Activated naive CD4-positive, alpha-beta T cell treated with anti-CD3 and anti-CD28 coated beads, Interleukin-2, amount 50 U/mL, for 72 hours (primary cell): ENCODE results near the gene CADPS. TPM values are rescaled to one million over a fixed set of nuclear protein-coding genes. Genes with fewer than 3 reads are reported as not detected.

Experiments
- ATAC-seq, 2 donors: fragments of 150-1000 bp; cut with Tn5 transposase; 2 replicates each; pipeline ENCODE4 v1.10.0; 2021; ENCODE audit warnings: mild to moderate bottlenecking in 2 of 2, moderate library complexity in 2 of 2
- DNase-seq, 2 donors: peaks; one replicate each; pipeline ENCODE4 v3.0.0; 2021 to 2022; ENCODE audit warnings: low spot score in 2 of 2
- H3K27ac Mint-ChIP-seq, 2 donors: one replicate each; pipeline ENCODE4 v1.8.0; 2022; ENCODE audit warnings: mild to moderate bottlenecking in 2 of 2, mixed read lengths in 2 of 2
- H3K36me3 Mint-ChIP-seq, 2 donors: one replicate each; pipeline ENCODE4 v1.8.0; 2022; ENCODE audit warnings: mixed read lengths in 2 of 2
- H3K9me3 Mint-ChIP-seq, 2 donors: one replicate each; pipeline ENCODE4 v1.8.0; 2022; ENCODE audit warnings: mixed read lengths in 2 of 2
- total RNA-seq, 2 donors: library from RNA; stranded (reverse); gene quantifications; one replicate each; pipeline ENCODE4 v1.2.3, GENCODE V29; 2022

The CADPS gene
- total RNA-seq, 2 donors from 2014 or later: not detected

DNA sequence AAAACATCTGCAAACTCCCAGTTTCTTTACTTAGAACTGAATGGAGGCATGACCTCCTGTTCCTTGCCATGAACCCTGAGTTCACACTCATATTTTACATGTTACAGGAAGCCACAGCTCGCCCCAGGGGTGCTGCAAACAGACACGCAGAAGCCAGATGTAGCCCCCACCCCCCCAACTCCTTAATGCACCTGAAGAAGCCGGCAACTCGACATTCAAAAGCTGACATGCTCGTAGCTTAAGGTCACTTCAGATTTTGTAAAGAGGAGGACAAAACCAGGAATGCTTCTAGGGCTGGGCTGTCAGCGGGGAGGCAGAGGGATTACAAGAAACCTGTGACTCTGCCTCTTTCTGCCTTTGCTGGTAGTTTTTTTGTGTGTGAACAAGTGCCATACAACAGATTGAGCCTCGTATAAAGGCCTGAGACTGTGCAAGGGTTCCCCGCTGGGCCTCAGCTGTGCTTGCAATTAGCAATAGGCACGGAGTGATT lies 459.9 kb downstream of the CADPS start:
- H3K27ac Mint-ChIP-seq: no peak overlapping the region
- no peak for DNase-seq
- ATAC-seq: no peak
- no peaks in the 10 kb centered on the region for H3K36me3 Mint-ChIP-seq
- no peaks in the 10 kb centered on the region for H3K9me3 Mint-ChIP-seq

DNA sequence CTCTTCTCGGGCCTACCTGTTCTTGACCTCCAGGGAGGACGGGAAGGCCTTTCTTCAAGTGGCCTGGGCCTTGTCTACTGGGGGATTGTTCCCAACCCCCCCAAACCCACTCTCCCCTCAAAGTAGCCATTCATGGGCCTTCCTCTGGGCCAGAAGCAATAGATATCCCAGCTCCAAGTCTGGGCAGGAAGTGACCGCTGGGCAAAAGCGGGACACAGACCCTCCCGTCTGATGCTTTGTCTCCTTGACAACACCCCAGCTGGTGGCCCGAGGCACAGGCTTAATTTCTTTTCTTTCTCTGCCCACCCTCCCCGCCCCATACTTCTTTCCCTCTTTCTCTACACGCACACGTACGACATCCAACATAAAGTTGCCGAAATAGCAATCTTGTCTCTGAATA lies 460.4 kb downstream of the CADPS start:
- no peaks in the 10 kb centered on the region for H3K36me3 Mint-ChIP-seq
- no peaks in the 10 kb centered on the region for H3K9me3 Mint-ChIP-seq
- DNase-seq: no peak
- ATAC-seq: no peak
- no peak overlapping the region for H3K27ac Mint-ChIP-seq

DNA sequence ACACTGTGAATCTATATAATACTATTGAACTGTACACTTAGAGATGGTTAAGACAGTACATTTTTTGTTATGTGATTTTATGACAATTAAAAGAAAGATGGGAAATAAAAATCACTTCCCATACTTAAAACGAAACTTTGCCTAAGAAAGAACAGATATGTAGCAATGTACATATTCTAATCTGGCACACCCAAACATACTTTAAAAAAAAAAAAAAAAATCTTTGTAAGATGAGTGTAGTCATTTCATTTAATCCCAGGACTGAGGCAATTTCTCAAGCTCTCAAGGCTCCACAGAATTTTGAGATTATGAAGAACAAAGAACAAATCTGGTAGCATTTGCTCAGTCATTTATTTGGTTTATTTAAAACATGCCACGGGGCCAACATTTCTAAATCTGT lies 461.5 kb downstream of the CADPS start:
- ATAC-seq (no peak), DNase-seq (no peak)
- no peaks in the 10 kb centered on the region for H3K9me3 Mint-ChIP-seq
- no peaks in the 10 kb centered on the region for H3K36me3 Mint-ChIP-seq
- no peak overlapping the region for H3K27ac Mint-ChIP-seq

DNA sequence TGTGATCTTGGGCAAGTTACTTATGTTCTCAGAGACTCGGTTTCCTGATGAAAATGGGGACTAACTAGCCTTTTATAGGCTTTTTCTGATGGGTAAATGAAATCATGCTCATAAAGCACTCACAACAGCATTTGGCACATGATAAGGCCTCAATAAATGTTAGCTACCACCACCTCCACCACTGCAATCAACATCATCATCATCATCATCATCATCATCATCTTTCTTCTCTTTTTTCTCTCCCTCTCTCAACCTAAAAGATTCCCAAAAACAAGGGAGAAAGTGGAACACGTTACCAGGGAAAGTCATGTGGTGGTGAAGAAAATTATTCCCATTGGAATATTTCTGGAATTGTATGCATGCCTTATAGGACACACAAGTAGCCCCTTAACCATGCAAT lies 468.3 kb downstream of the CADPS start:
- ATAC-seq: no peak
- DNase-seq: no peak
- Mint-ChIP-seq H3K27ac (no peak overlapping the region), H3K36me3 (no peaks in the 10 kb centered on the region), H3K9me3 (no peaks in the 10 kb centered on the region)

DNA sequence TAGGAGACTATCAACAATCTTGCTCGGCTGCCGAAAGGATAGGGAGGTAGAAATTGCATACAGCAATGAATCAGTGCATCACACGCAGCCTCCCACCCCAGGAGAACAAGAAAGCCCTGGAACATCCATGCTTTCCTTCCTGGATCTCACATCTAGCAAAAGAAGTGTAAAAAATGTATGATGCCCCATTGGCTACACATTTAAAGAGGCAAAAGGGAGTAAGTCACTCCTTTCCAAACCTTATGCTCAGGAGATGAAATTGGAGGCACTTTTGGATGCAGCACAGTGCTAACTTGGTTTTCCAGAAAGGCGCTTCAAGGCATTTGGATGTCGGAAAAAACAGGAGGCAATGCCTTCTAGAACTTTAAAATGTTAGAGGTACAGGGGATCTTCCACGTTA lies 469.6 kb downstream of the CADPS start:
- Mint-ChIP-seq H3K9me3 (no peaks in the 10 kb centered on the region), H3K27ac (no peak overlapping the region), H3K36me3 (no peaks in the 10 kb centered on the region)
- no peak for DNase-seq
- ATAC-seq: no peak

DNA sequence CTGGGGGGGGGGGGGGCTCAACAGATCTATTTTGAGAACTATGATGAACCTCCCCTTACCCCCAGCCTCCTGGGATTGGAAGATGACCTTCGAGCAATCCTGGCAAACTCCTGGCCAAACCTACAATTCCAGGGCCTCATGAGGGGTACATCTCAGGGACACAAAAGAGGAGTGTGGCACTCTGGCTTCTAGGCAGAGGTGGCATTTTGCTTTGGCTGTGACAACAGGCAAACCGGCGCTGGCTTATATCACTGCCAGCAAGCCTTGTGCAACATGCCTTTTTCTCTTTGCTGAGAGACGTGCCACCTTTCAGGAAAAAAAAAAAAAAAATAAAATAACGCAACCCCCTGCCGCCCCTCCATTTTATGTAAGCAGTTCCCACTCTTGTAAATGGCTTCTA lies 470.1 kb downstream of the CADPS start:
- ATAC-seq: no peak
- no peaks in the 10 kb centered on the region for H3K36me3 Mint-ChIP-seq

DNA sequence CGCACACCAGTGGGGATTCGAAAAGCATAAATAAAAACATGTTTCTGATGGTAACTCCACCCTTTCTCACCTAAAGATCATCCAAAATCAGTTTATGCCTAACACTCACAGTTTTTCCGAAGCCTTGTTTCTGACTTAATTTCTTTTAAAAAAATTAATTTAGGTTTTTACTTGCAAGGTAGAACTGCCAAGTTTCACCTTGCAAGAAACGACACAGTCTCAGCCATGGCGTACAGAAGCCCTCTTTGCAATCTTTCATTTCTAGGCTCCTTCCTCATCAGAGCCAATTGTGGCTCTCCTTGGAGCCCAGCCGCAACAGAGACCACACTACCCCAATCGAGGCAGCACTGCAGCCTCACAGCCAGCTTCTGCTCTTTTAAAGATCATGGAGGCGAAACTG lies 470.9 kb downstream of the CADPS start:
- H3K36me3 Mint-ChIP-seq: no peaks in the 10 kb centered on the region
- no peak overlapping the region for H3K27ac Mint-ChIP-seq
- H3K9me3 Mint-ChIP-seq: peaks cover 0 to 2% of the 10 kb centered on the region in 2 donors

More for the DNA sequence above, 470.1 kb downstream of the CADPS start:
- DNase-seq: no peak
- Mint-ChIP-seq H3K9me3 (no peaks in the 10 kb centered on the region), H3K27ac (no peak overlapping the region)

DNA sequence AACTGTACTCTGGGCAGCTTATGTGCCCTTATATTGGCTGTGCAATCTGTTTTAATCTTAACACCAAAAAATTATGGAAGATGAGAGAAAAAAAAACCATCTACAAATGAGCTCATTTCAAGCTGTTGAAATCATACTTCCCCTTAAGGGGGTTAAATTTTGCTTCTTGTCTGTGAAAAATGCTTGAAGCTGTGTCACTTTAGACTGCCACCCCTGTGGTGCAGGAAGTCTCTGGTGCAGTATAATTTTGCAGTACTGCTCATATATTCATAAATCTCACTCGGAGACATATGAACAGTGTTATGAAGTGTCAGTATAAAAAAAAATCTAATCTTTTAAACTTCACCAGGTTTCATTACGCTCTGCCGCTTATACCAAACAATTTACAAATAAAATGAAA lies 471.5 kb downstream of the CADPS start:
- Mint-ChIP-seq H3K36me3 (no peaks in the 10 kb centered on the region), H3K27ac (no peak overlapping the region), H3K9me3 (peaks cover 0 to 4% of the 10 kb centered on the region in 2 donors)
- no peak for ATAC-seq
- DNase-seq: no peak

More for the DNA sequence above, 470.9 kb downstream of the CADPS start:
- no peak for DNase-seq
- no peak for ATAC-seq

DNA sequence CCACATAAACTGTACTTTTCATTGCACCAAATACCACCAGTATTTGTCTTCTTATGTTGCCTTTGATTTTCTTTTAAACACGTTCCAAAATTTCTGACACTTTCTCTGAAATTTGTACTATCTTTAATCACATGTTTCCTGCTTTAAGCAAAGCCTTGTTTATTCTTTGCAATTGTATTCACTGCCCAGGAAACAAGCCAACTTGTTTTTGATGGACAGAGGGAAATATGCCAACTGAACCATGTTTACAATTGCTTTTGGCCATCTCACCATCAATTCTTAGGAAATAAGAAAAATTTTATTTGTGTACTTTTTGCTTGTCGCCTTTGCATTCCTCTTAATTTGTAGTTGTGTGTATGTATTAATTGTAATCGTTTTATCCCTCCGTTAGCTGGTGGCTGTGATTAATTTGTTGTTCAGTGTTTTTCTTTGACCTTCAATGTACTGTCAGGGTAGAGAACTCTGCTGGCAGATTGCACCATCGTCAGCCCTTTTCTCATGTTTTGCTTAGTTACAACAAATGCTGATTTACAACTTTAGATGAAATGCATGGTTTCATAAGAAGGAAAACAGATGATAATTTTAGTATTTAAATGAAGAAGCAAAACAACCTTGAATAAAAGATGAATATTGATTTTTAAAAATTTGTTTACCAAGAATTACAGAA lies 482.5 kb downstream of the CADPS start:
- Mint-ChIP-seq H3K9me3 (peaks cover 0 to 10% of the 10 kb centered on the region in 2 donors), H3K27ac (no peak overlapping the region), H3K36me3 (peaks cover 0 to 5% of the 10 kb centered on the region in 2 donors)
- no peak for DNase-seq
- ATAC-seq: no peak

DNA sequence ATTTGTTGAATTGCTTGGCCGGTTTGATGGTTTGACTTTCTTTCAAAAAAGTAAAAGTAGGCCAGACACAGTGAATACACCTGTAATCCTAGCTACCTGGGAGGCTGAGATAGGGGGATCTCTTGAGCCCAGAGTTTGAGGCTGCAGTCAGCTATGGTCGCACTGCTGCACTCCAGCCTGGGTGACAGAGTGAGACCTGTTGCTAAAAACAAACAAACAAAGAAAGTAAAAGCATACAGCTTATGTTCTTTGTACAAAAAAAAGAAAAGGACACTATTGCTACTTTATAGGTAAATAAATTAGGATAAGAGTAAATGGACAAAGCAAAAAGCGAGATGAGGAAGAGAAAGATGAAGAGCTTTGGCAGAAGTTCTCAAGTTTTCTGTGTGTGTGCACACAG lies 488.0 kb downstream of the CADPS start:
- peaks cover 0 to 5% of the 10 kb centered on the region in 2 donors for H3K36me3 Mint-ChIP-seq
- H3K27ac Mint-ChIP-seq: no peak overlapping the region
- no peak for ATAC-seq
- H3K9me3 Mint-ChIP-seq: peaks cover 0 to 7% of the 10 kb centered on the region in 2 donors
- no peak for DNase-seq

DNA sequence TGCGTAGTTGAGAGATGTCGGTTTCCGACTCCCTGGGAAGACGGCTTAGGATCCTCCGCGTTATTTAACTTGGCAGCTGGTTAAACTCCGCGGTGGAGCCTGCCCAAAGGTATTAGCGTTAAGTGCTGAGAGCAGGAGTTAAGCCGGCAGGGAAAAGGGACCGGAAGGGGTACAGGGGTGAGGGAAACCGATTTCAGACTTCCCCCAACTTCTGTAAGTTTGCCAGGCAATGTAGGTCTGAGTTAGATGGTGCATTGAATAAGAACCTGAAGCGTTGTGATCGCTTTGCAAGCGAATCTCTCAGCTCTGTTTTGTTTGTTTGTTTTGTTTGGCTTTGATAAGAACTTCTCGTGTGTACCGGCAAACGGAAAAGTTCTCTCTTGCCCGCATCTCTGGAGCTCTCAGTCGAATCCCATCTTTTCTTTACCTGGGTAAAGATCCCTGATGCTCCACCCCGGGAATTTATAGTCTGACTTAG lies 495.9 kb downstream of the CADPS start:
- H3K9me3 Mint-ChIP-seq: no peaks in the 10 kb centered on the region
- DNase-seq: no peak
- no peak for ATAC-seq
- peaks cover 0 to 13% of the 10 kb centered on the region in 2 donors for H3K36me3 Mint-ChIP-seq
- no peak overlapping the region for H3K27ac Mint-ChIP-seq

DNA sequence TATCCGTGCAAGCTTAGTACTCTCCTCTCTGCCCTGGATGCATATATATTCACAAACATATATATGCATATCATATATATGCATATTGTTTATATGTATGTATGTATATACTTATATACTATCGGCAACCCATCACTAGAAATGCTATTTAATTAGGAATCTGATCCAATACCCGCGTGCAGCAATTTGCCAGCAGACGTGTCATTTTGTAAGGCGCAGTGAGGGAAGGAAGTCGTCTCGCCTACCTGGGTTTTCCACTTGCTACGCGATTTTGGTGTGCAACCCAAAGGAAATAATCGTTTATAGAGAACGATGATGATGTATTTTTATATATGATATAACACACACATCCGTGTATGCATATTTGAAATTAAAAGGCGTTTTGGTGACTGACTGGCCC lies 496.3 kb downstream of the CADPS start:
- no peak overlapping the region for H3K27ac Mint-ChIP-seq
- DNase-seq (no peak), ATAC-seq (no peak)
- H3K36me3 Mint-ChIP-seq: peaks cover 0 to 13% of the 10 kb centered on the region in 2 donors
- H3K9me3 Mint-ChIP-seq: no peaks in the 10 kb centered on the region

DNA sequence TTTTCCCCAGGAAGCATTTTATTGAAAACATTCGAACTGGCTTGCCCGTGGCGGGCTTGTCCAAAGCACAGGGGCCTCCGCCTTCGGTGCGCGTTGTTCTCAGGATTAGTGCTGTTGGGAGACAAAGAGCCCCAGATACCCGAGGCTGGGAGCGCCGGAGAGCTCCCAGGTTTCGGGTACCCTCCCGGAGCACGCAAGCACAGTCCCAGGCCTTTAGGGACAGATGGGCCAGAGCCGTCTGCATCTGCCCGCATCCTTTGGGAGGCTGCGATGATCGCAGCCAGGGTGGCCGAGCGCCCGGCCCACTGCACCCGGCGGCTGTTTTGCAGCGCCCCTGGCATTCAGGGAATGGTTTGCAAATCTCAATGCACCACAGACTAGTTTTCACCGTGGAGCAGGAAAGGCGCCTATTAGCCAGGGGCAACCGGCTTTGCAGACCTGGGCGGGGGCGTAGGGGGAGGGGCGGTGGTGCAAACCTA lies 496.9 kb downstream of the CADPS start:
- no peak for ATAC-seq
- H3K9me3 Mint-ChIP-seq: no peaks in the 10 kb centered on the region
- DNase-seq: no peak
- peaks cover 0 to 13% of the 10 kb centered on the region in 2 donors for H3K36me3 Mint-ChIP-seq
- no peak overlapping the region for H3K27ac Mint-ChIP-seq

DNA sequence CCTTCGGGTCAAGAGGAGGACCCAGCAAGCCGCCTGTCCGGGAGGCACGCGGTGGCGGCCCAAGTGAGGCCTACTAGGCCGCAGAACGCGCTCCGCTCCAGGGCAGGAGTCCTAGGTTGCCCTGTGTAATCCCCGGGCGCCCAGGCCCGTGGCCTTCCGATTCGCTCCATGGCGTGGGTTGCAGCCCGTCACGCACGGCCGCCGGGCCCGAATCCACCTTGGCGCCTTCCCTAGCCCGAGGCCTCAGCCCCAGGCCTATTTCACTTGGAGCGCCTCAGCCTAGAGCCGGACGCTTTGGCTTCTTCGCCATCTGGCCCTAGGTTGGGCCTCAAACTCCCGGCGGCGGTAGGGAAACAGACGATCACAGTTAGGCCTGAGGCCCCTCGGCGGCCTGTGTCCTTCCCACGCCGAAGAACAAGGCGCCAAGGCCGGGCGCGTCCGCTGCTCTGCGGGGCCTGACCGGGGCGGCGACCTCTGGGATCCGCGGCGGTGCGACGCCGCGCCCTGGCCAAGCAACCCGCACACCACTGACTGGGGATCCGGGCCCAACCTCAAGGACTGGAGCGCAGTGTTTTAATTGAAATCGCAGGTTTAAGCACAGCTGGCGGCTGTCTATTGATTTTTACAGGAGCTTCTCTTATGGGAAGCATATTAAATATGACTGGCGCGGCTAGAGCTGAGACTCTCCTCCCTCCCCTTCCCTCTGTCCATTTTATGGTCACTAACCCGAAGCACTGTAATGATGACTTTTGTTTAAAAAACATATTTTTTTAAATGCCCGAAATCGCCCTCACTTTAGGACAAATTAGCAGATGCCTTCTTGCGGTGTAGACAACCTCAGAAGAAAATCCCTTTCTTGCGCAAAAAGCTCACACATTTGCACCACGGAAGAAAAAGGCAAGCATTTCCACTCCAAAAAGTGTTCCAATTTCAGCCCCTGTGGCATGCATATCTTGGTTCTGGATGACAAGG lies 498.0 kb downstream of the CADPS start:
- no peak for ATAC-seq
- no peaks in the 10 kb centered on the region for H3K9me3 Mint-ChIP-seq

DNA sequence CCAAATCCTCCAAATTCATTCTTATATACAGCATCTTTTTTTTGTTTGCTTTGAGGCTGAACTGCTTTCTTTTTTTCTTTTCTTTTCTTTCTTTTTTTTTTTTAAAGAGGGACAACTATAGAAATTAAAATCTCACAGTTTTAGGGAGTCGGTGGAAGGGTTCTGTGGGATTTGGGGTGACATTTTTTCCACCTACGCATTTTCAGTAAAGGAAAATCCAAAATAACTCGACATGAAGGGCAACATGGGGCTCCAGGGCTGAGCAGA lies 498.8 kb downstream of the CADPS start:
- no peaks in the 10 kb centered on the region for H3K9me3 Mint-ChIP-seq

More for the DNA sequence above, 498.0 kb downstream of the CADPS start:
- Mint-ChIP-seq H3K36me3 (peaks cover 0 to 13% of the 10 kb centered on the region in 2 donors), H3K27ac (no peak overlapping the region)
- no peak for DNase-seq

DNA sequence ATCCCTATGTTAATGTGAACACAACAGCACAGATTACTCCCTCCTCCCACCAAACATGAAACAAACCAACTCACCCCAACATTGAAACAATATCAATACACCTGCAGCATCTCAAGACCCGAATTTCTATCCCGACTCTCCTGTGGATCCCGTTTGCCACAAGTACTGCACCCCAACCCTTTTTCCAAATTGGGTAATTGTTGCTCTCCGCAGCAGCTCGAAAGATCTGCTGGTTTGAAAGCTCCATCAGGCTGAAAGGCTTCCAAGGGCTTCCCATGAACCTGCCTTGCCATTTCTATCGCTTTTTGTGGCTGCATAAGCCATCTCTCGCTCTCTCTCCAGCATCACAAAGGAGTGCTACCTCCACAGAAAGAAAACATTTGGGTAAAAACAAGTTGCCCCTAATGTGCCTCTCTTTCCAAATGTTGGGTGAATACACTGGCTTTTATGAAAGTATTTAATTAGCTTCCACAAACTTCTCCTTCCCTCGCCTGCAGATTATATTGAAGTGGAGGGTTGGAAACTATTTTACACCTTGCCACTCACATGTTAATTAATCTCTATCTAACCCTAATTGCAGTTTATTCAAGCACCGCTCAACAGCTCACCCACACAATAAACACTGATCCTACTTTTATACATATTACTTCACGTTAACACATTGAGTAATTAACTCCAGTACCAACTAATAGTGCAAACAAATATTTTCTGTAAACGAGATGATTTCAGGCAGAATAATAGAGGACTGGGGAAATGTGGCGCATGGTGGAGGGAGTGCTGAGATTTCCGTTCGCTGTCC lies 499.4 kb downstream of the CADPS start:
- ATAC-seq (no peak), DNase-seq (no peak)
- Mint-ChIP-seq H3K36me3 (peaks cover 6 to 13% of the 10 kb centered on the region in 2 donors), H3K27ac (no peak overlapping the region), H3K9me3 (no peaks in the 10 kb centered on the region)

More for the DNA sequence above, 498.8 kb downstream of the CADPS start:
- ATAC-seq: no peak
- DNase-seq: no peak
- peaks cover under 1 to 14% of the 10 kb centered on the region in 2 donors for H3K36me3 Mint-ChIP-seq
- H3K27ac Mint-ChIP-seq: no peak overlapping the region
